Measurements from ENCODE around the gene GXYLT2. TPM values are rescaled to one million over a fixed set of nuclear protein-coding genes. Genes with fewer than 3 reads are reported as not detected.

GXYLT2 gene
- total RNA-seq, 6 donors from 2014 or later = 3.3 to 10.0 (median 5.9) TPM

DNA sequence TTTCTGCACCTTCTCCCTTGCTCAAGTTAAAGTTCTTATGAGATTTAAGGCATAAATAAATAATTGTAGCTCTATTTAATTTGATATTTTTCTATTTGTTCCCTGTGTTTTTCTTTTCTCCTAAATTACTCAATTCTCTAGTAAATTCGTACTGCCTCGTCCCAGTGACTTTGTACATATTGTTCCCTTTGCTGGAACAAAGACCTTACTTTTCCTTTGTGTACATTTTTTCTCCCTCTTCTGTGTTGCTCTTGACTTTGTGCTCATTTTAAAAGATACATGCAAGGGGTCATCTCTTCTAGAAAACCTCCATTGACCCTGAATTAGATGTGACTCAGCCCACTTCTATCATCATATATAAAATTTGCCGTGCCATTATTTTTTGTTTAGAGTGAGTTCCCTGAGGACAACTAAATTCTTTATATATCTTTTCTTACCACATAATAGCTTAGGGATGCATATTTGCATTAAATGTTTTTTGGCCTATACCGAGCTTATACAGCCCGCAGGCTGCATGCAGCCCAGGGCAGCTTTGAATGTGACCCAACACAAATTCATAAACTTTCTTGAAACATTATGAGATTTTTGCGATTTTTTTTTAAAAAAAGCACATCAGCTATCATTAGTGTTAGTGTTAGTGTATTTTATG is 138.4 kb downstream of the GXYLT2 start:
- TF ChIP-seq, protein P1, sequence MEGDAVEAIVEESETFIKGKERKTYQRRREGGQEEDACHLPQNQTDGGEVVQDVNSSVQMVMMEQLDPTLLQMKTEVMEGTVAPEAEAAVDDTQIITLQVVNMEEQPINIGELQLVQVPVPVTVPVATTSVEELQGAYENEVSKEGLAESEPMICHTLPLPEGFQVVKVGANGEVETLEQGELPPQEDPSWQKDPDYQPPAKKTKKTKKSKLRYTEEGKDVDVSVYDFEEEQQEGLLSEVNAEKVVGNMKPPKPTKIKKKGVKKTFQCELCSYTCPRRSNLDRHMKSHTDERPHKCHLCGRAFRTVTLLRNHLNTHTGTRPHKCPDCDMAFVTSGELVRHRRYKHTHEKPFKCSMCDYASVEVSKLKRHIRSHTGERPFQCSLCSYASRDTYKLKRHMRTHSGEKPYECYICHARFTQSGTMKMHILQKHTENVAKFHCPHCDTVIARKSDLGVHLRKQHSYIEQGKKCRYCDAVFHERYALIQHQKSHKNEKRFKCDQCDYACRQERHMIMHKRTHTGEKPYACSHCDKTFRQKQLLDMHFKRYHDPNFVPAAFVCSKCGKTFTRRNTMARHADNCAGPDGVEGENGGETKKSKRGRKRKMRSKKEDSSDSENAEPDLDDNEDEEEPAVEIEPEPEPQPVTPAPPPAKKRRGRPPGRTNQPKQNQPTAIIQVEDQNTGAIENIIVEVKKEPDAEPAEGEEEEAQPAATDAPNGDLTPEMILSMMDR (IDR thresholded peaks at IDR 0.05) = no peak
- TF ChIP-seq EP300 (IDR thresholded peaks at IDR 0.05) (no peak), POLR2AphosphoS5 (IDR thresholded peaks at IDR 0.05) (no peak), POLR2A (IDR thresholded peaks at IDR 0.05) (no peak)
- Histone ChIP-seq H3K27me3 (no peaks in the 10 kb centered on the region), H3K27ac (no peak overlapping the region), H3K36me3 (no peaks in the 10 kb centered on the region), H3K4me1 (peaks cover 15 to 37% (median 26%) of the 10 kb centered on the region in 4 donors), H3K4me3 (no peak overlapping the region), H3K9me3 (no peaks in the 10 kb centered on the region)
- WGBS, 2 donors = 90% methylated on average over 6 of the region's 6 CpGs
- DNase-seq (no peak), ATAC-seq (ENCODE audit: low FRiP score in 2 of 2) (no peak)

Small RNAs within 50 kb of the gene (small RNA-seq; reads per million reads assigned to genes)
- gene RF00017 = 0 reads per million in 4 donors

Other genes with a start within 250 kb of the GXYLT2 start
- gene SHQ1, start 39.6 kb upstream of the GXYLT2 start, total RNA-seq = 10 to 100 TPM; 12.0 to 31.4 (median 19.3) TPM
- gene PPP4R2, start 108.8 kb downstream of the GXYLT2 start, total RNA-seq = 10 to 100 TPM; 24.3 to 88.0 (median 54.8) TPM
- gene EBLN2, start 173.6 kb downstream of the GXYLT2 start, total RNA-seq = 10 to 100 TPM in 2 of 6 donors, 1 to 10 TPM in 4; 2.2 to 15.4 (median 4.8) TPM